Measurements from ENCODE around the gene CTAGE8.
"Not testable (repeated sequence)": the region's sequence is repeated elsewhere in the genome, so short reads cannot be mapped to it uniquely, and the experiment has no call there.

Gene CTAGE8

GRCh38 chr7:144269188-144269587 lies at the start of gene CTAGE8:
CTAGE8 (minus strand) TSS chr7:144269288; CDS start chr7:144269250, 38 bp downstream.
- H3K27me3 ChIP-seq (ENCODE audit: insufficient read depth, low read length); H3K9me3 ChIP-seq (ENCODE audit: insufficient read depth, low read depth, low read length); H3K4me1 ChIP-seq (ENCODE audit: insufficient read depth, low read length); H3K9ac ChIP-seq (ENCODE audit: low read depth, low read length); H3K27ac ChIP-seq (ENCODE audit: low read length); H3K36me3 ChIP-seq (ENCODE audit: insufficient read depth, low read depth, low read length); H3K4me3 ChIP-seq (ENCODE audit: low read length): not testable (repeated sequence)

- not testable (repeated sequence) for H3K4me1 ChIP-seq (ENCODE audit: insufficient read depth, low read length); H3K4me3 ChIP-seq (ENCODE audit: low read length); H3K36me3 ChIP-seq (ENCODE audit: insufficient read depth, low read depth, low read length); H3K27ac ChIP-seq (ENCODE audit: low read length); H3K9ac ChIP-seq (ENCODE audit: low read depth, low read length); H3K27me3 ChIP-seq (ENCODE audit: insufficient read depth, low read length); H3K9me3 ChIP-seq (ENCODE audit: insufficient read depth, low read depth, low read length)
Observed at GRCh38 chr7:144317537-144317936, 48.4 kb upstream of the CTAGE8 start.

GRCh38 chr7:144311872-144312469 lies 42.9 kb upstream of the CTAGE8 start, which contains the start of gene OR2A1:
OR2A1 (plus strand) TSS chr7:144312419; CDS start chr7:144318125, 5,706 bp downstream.
- H3K27me3 ChIP-seq (ENCODE audit: insufficient read depth, low read length); H3K4me1 ChIP-seq (ENCODE audit: insufficient read depth, low read length); H3K9ac ChIP-seq (ENCODE audit: low read depth, low read length); H3K9me3 ChIP-seq (ENCODE audit: insufficient read depth, low read depth, low read length); H3K36me3 ChIP-seq (ENCODE audit: insufficient read depth, low read depth, low read length); H3K27ac ChIP-seq (ENCODE audit: low read length); H3K4me3 ChIP-seq (ENCODE audit: low read length): not testable (repeated sequence)

GRCh38 chr7:144311218-144311617 lies 42.1 kb upstream of the CTAGE8 start:
- H3K4me3 ChIP-seq (ENCODE audit: low read length); H3K9me3 ChIP-seq (ENCODE audit: insufficient read depth, low read depth, low read length); H3K9ac ChIP-seq (ENCODE audit: low read depth, low read length); H3K36me3 ChIP-seq (ENCODE audit: insufficient read depth, low read depth, low read length); H3K27ac ChIP-seq (ENCODE audit: low read length); H3K4me1 ChIP-seq (ENCODE audit: insufficient read depth, low read length); H3K27me3 ChIP-seq (ENCODE audit: insufficient read depth, low read length): not testable (repeated sequence)

GRCh38 chr7:144309702-144310101 lies 40.6 kb upstream of the CTAGE8 start:
- H3K9ac ChIP-seq (ENCODE audit: low read depth, low read length); H3K4me1 ChIP-seq (ENCODE audit: insufficient read depth, low read length); H3K4me3 ChIP-seq (ENCODE audit: low read length): not testable (repeated sequence)

GRCh38 chr7:144305156-144305555 lies 36.1 kb upstream of the CTAGE8 start:
- not testable (repeated sequence) for H3K27me3 ChIP-seq (ENCODE audit: insufficient read depth, low read length); H3K36me3 ChIP-seq (ENCODE audit: insufficient read depth, low read depth, low read length); H3K27ac ChIP-seq (ENCODE audit: low read length); H3K4me3 ChIP-seq (ENCODE audit: low read length); H3K9ac ChIP-seq (ENCODE audit: low read depth, low read length); H3K4me1 ChIP-seq (ENCODE audit: insufficient read depth, low read length); H3K9me3 ChIP-seq (ENCODE audit: insufficient read depth, low read depth, low read length)

More at GRCh38 chr7:144309702-144310101, 40.6 kb upstream of the CTAGE8 start:
- not testable (repeated sequence) for H3K27me3 ChIP-seq (ENCODE audit: insufficient read depth, low read length); H3K9me3 ChIP-seq (ENCODE audit: insufficient read depth, low read depth, low read length); H3K27ac ChIP-seq (ENCODE audit: low read length); H3K36me3 ChIP-seq (ENCODE audit: insufficient read depth, low read depth, low read length)

- H3K36me3 ChIP-seq (ENCODE audit: insufficient read depth, low read depth, low read length); H3K9ac ChIP-seq (ENCODE audit: low read depth, low read length); H3K9me3 ChIP-seq (ENCODE audit: insufficient read depth, low read depth, low read length); H3K4me1 ChIP-seq (ENCODE audit: insufficient read depth, low read length); H3K27ac ChIP-seq (ENCODE audit: low read length); H3K4me3 ChIP-seq (ENCODE audit: low read length); H3K27me3 ChIP-seq (ENCODE audit: insufficient read depth, low read length): not testable (repeated sequence)
Observed at GRCh38 chr7:144303607-144304006, 34.5 kb upstream of the CTAGE8 start.

- H3K4me3 ChIP-seq (ENCODE audit: low read length); H3K9me3 ChIP-seq (ENCODE audit: insufficient read depth, low read depth, low read length); H3K36me3 ChIP-seq (ENCODE audit: insufficient read depth, low read depth, low read length); H3K27me3 ChIP-seq (ENCODE audit: insufficient read depth, low read length); H3K9ac ChIP-seq (ENCODE audit: low read depth, low read length); H3K27ac ChIP-seq (ENCODE audit: low read length); H3K4me1 ChIP-seq (ENCODE audit: insufficient read depth, low read length): not testable (repeated sequence)
Observed at GRCh38 chr7:144302578-144303303, 33.7 kb upstream of the CTAGE8 start.

- H3K9me3 ChIP-seq (ENCODE audit: insufficient read depth, low read depth, low read length); H3K36me3 ChIP-seq (ENCODE audit: insufficient read depth, low read depth, low read length); H3K27ac ChIP-seq (ENCODE audit: low read length); H3K4me1 ChIP-seq (ENCODE audit: insufficient read depth, low read length); H3K4me3 ChIP-seq (ENCODE audit: low read length); H3K9ac ChIP-seq (ENCODE audit: low read depth, low read length); H3K27me3 ChIP-seq (ENCODE audit: insufficient read depth, low read length): not testable (repeated sequence)
Observed at GRCh38 chr7:144293794-144294499, 24.9 kb upstream of the CTAGE8 start.

GRCh38 chr7:144292384-144293161 lies 23.5 kb upstream of the CTAGE8 start:
- H3K27me3 ChIP-seq (ENCODE audit: insufficient read depth, low read length); H3K4me1 ChIP-seq (ENCODE audit: insufficient read depth, low read length); H3K36me3 ChIP-seq (ENCODE audit: insufficient read depth, low read depth, low read length); H3K4me3 ChIP-seq (ENCODE audit: low read length); H3K27ac ChIP-seq (ENCODE audit: low read length); H3K9me3 ChIP-seq (ENCODE audit: insufficient read depth, low read depth, low read length); H3K9ac ChIP-seq (ENCODE audit: low read depth, low read length): not testable (repeated sequence)

GRCh38 chr7:144291607-144292006 lies 22.5 kb upstream of the CTAGE8 start:
- not testable (repeated sequence) for H3K4me3 ChIP-seq (ENCODE audit: low read length); H3K9me3 ChIP-seq (ENCODE audit: insufficient read depth, low read depth, low read length); H3K36me3 ChIP-seq (ENCODE audit: insufficient read depth, low read depth, low read length); H3K27me3 ChIP-seq (ENCODE audit: insufficient read depth, low read length); H3K4me1 ChIP-seq (ENCODE audit: insufficient read depth, low read length); H3K9ac ChIP-seq (ENCODE audit: low read depth, low read length); H3K27ac ChIP-seq (ENCODE audit: low read length)
